HG02588 (cell line): ENCODE results near the gene ICOS.
"Not testable (repeated sequence)": the region's sequence is repeated elsewhere in the genome, so short reads cannot be mapped to it uniquely, and the experiment has no call there.

Experiments
- ATAC-seq: cut with Tn5 transposase; IDR thresholded peaks from one replicate; pipeline ENCODE4 v1.9.1; 2021; ENCODE audit warnings: mild to moderate bottlenecking, moderate library complexity; ENCODE audit not compliant: unreplicated experiment

ICOS gene

GRCh38 chr2:203916756-203917155, 19.8 kb upstream of the ICOS start:
- no peak for ATAC-seq

DNA sequence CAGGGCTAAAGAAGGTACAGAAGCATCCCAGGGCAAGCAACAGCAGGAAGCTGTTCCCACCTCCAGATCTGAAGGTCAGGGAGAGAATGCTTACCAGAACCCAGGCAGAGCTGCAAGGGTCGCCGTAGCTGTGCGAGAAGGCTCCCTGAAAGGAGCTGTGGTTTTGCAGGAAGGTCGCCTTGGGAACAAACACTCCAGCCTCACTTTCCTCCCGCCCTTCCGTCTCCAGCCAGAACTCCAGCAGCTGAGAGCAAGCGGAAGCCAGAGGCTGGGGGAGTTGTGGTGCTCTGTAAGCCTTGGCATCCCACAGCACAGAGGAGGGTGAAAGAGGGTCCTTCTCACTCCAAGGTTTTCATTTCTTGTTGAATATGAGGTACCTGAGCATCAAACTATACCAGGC, 18.3 kb upstream of the ICOS start:
- no peak for ATAC-seq

- ATAC-seq = no peak
Measured at GRCh38 chr2:203918839-203919238, 17.7 kb upstream of the ICOS start.

DNA sequence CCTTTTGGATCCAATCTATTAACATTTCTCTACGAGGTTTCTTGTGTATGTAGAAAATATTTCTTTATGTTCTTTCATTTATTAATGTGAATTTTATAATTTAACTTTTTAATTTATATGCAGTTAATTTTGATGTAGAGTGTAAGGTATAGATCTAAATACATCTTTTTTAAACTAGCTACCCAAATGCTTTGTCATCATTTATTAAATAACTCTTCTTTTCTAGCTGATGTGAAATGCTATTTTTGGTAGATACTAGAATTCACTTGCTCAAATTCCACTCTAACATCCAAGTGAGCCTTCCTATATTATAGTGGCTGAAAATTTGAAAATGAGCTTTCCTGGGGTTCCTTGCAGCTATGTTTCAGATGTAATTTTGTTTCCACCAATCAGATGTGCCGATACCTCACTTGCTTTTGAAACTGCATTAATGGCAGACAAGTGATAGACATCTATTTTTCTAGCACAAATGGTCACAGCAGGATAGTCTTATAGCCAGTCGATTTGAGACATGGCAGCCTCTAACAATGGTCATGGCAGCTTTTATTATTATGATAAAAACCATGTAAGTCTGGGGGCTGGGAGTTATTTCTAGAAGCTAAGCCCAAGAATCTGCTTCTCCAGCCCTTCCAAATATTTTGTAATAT, 10.9 kb upstream of the ICOS start:
- no peak for ATAC-seq

DNA sequence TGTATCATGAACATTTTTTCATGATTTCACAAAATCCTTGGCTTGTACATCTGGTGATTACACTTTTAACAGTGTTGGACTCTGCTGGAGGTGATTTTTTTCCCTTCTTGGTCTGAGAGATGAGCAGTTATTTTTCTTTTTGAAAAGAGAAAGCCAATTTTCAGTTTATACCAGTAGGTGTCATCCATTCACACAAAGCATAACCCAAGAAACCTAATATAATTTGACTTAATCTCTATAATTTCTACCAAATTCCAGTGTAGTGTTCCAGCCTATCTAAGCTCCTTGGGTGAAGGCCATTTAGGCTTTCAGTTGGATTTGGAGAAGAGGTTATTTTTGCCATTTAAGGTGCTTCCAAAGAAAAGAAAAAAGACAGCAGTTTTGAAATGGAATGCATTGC, 7.7 kb upstream of the ICOS start:
- no peak for ATAC-seq

- not testable (repeated sequence) for ATAC-seq
Measured at GRCh38 chr2:203931262-203931661, 5.3 kb upstream of the ICOS start.

- no peak for ATAC-seq
Measured at GRCh38 chr2:203934041-203934492, 2.5 kb upstream of the ICOS start.

GRCh38 chr2:203934711-203935438, 1.7 kb upstream of the ICOS start:
- ATAC-seq = no peak

DNA sequence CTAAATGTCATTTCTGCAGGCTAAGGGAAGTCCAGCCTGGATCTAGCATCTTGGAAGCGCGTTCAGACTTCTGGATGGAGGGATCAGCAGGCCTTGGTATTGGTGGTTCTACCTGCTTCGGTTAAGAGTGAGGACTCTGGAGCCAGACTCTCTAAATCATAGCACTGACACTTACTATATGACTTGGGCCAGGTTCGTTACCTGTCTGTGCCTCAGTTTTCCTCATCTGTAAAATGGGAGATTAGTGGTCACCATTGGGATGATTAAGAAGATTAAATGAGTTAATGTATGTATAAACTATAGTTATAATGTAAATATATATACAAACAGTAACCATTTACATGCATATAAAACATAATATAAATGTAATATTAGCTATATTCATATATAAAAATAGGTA, 995 bp upstream of the ICOS start:
- no peak for ATAC-seq

DNA sequence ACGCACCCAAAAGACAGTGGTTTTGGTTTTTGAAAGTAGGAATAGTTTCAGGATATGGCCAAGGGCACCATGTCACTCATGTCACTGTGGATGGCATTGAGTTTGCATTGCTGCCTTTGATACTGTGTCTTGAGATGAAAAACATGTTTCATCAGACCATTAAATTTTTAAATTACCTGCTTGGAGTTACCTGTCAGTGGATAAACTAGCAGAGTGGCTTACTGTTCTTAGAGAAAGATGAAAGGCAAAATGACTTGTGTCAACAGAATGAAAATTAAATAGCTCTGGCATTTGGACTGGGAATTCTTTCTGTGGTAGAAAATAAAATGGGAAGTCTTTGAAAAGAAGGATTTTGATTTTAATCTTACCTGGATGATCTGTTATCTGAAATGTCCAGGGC, 386 bp downstream of the ICOS start:
- no peak for ATAC-seq

DNA sequence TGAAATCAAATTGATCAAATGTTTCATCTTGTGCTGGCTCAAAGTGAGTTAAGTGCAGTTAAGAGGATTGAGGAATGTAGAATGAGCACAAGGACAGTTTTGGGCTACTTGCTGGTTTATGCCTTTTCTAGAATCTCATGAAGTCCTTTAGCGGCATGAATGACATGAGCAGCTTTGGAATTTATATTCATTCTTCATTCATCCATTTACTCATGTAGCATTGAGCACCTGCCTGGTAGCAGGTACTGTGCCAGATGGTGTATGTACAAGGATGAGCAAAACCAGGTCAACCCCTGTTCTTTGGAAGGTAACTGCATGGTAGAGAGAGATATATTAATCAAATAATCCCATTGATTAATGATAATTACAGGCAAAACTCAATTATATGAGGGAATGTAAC, 1.2 kb downstream of the ICOS start:
- no peak for ATAC-seq

- ATAC-seq = no peak
Measured at GRCh38 chr2:203940039-203940438, 3.5 kb downstream of the ICOS start.

GRCh38 chr2:203943493-203944382, 7.2 kb downstream of the ICOS start:
- ATAC-seq = not testable (repeated sequence)

- ATAC-seq = peak; percentile 64
Measured at GRCh38 chr2:203948733-203949132, 12.2 kb downstream of the ICOS start.

DNA sequence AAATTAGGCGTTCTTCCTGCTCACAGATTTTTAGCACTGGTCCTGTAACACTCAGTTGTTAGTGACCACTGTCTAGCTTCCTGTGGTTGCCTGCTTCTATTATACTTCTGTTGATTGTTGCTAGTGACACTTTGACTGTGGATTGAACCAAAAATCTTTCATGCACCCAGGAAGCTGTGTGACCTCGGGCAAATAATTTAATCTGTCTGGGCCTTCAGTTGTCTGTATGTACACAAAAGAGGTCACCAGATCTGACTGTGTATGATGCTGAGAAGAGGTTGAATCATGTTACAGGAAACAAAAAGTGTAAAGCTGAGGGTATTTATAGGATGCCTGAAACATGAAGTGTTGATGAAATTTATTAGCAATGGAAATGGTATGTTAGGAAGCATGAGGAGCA, 12.7 kb downstream of the ICOS start:
- ATAC-seq = peak; percentile 19

- ATAC-seq = peak; percentile 36
Measured at GRCh38 chr2:203951366-203951902, 14.9 kb downstream of the ICOS start.

GRCh38 chr2:203959265-203959664, 22.7 kb downstream of the ICOS start:
- no peak for ATAC-seq

DNA sequence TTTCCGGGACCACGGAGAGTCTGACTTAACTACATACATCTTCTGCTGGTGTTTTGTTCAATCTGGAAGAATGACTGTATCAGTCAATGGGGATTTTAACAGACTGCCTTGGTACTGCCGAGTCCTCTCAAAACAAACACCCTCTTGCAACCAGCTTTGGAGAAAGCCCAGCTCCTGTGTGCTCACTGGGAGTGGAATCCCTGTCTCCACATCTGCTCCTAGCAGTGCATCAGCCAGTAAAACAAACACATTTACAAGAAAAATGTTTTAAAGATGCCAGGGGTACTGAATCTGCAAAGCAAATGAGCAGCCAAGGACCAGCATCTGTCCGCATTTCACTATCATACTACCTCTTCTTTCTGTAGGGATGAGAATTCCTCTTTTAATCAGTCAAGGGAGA, 23.1 kb downstream of the ICOS start:
- ATAC-seq = no peak

GRCh38 chr2:203960811-203961210, 24.2 kb downstream of the ICOS start:
- ATAC-seq = no peak

DNA sequence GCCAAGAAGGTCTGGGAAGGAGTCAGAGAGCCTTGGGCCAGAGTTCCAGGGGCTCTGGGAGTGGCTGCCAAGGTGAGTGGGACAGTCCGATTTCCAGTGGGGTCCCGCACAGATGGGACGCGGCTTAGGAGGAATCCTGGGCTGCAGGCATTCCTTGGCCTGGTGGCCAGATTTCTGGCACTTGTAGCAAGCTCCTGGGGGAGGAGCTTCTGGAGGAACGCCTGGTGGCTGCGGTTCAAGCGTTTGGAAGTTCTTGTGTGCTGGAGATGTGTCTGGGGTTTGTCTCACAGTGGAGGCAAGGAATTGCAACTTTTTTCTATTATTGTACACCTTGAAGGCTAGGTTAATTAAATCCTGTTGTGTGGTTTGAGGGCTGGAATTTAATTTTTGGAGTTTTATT, 28.6 kb downstream of the ICOS start:
- ATAC-seq = not testable (repeated sequence)

DNA sequence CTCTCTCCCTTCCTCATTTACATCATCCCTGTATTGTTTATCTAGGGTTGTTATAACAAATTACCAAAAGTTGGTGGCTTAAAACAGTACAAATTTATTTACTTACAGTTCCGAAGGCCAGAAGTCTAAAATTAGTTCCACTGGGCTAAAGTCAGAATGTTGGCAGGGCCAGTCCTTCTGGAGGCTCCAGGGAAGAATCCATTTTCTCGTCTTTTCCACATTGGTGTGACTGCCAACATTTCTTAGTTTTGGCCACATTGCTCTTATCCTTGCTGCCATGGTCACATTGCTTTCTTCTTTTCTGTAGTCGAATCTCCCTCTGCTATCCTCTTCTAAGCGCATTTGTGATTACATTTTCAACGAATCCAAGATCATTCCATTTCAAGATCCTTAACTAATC, 34.7 kb downstream of the ICOS start:
- no peak for ATAC-seq
